ENCODE results near the gene CAPRIN2.

Gene CAPRIN2

DNA sequence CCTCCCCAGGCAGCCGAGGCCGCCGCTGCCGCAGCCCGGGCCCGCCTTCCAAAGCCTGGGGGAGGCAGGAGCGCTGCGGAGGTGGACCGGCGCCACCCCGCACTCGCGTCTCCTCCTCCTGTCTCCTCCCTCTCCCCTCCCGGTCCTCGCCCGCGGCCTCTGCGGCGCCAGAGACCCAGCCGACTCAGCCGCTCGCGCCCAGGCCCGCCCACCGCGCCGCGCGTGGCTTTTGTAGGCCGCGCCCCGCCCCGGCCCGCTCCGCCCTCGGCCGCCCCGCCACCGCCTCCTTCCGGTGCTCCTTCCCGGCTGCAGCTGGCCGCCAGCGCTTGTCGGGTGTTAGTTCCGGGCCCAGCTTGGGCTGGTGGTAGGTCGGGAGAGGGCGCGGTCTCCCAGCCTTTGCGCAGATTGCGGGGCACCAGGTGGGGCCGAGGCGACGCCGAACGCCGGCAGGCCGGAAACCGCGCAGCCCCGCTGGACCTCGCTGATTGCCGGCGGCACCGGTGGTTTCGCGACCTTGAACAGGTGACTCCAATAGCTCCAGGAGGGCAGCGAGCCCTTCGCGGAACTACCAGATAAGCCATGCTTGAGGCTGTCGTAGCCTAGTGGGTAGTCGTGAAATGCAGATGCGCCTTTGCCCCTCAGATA, at the start of gene CAPRIN2:
Gene CAPRIN2 (minus strand): TSS at position 202 of the 645 bp plus-strand sequence. CDS start 1,431 bp downstream, outside the sequence.
- peak; percentile 91 to 92 for DNase-seq (ENCODE audit: low read depth in 2 of 2)

DNA sequence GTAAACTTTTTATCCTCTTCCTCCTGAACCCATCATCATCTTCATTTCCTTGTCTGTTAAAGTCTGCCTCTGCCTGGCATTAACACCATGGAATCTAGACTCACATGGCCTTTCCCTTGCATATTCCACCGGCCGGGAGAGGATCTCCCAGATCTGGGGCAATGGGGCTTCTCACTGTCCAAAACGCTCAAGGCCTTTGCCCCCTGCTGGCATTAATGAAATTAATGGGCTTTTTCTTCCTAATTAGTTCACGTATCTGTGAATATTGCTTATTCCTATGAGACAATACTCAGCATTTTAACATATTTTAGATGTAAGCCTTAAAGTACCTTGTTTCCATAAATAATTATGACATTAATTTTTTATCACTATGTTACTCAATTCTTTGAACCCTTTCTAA, 42.9 kb upstream of the CAPRIN2 start:
- no peak for DNase-seq (ENCODE audit: low read depth in 2 of 2)

DNA sequence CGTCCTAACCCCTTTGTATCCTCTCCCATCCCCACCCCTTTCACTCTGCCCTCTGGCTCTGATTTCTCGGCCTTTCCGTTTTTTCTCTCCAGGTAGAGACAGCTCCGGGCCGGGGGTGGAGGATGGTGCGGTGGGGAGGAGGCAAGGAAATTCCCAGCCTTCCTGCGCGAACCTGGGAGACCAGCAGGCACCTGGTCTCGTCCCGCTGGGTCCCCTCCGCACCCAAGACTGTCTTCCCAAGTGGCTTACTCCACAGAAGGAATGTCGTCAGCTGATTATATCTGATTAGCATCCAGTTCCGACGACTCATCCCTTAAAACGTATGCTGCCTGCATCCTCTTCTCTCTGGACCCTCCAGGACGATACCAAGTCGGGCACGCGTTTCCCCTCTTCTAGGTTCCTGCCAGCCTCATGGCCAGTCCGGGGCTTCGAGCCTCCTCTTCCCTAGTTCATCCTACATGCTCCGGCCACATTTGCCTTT, 42.2 kb upstream of the CAPRIN2 start:
- DNase-seq (ENCODE audit: low read depth in 2 of 2) = no peak

DNA sequence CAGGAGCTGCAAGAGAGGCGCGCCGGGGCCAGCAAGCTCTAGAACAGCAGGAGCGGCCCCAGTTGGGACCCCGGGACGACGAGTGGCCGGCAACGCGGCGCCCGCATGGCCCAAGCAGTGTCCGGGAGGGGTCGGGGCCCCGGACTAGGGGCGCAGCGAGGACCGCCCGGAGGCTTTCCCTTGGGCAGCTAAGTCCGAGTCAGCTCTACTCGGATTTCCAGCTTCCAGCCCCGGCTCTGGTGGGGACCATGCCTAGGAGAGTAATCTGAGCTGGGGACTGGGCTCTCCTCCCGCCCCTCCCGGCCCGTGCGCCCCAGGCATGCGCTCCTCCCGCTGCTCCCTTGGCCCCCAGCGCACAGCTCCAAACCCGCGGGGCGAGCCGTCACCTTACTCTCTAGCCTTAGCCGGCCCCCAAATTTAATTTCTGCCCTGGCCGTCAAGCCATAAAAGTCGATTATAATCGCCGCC, 41.6 kb upstream of the CAPRIN2 start:
- no peak for DNase-seq (ENCODE audit: low read depth in 2 of 2)

DNA sequence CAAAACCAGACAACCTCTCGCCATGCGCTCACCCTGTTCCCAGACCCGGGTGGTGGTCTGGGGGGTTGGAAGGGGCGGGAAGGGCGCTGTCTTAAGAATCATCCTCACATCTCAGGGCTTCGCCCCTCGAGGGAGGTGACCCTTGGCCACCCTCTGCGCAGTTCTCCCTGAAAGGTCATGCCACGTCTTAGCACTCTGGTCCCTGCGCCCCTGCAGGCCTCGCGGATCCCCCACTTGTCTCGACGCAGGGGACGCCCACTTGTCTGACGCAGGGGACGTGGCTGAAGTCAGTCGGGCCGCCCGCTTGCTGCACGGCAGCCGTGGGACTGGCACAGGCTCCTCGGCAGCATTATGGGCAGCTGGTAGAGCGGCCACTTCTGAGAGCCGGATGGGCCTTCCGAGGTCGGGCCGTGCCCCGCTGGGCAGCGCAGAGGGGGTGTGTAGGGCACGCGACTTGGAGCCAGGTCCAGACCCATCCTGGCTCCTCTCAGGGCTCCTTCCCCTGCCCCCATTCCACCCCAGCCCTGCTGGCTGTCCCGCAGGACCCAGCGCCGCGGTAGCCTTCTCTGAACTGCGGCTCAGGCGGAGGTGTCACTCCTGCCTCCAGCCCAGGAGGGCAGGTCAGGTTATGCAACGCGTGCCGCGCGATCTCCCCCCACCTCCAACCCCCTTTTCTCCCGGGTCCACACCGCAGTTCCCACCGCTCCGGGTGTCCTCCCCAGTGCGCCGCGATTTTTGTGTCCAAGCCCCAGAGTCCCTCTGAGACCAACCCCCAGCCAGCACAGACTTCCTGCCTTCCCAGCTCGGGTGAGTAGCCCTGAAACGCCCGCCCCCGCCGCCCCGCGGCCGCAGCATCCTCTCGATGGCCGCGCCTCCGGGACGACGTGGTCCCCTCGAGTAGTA, 40.9 kb upstream of the CAPRIN2 start:
- peak; percentile 65 to 78 for DNase-seq (ENCODE audit: low read depth in 2 of 2)

GRCh38 chr12:30794591-30795409, 40.0 kb upstream of the CAPRIN2 start:
- DNase-seq (ENCODE audit: low read depth in 2 of 2) = peak; percentile 8 to 39

- no peak for DNase-seq (ENCODE audit: low read depth in 2 of 2)
Measured at GRCh38 chr12:30794020-30794419, 39.3 kb upstream of the CAPRIN2 start.

DNA sequence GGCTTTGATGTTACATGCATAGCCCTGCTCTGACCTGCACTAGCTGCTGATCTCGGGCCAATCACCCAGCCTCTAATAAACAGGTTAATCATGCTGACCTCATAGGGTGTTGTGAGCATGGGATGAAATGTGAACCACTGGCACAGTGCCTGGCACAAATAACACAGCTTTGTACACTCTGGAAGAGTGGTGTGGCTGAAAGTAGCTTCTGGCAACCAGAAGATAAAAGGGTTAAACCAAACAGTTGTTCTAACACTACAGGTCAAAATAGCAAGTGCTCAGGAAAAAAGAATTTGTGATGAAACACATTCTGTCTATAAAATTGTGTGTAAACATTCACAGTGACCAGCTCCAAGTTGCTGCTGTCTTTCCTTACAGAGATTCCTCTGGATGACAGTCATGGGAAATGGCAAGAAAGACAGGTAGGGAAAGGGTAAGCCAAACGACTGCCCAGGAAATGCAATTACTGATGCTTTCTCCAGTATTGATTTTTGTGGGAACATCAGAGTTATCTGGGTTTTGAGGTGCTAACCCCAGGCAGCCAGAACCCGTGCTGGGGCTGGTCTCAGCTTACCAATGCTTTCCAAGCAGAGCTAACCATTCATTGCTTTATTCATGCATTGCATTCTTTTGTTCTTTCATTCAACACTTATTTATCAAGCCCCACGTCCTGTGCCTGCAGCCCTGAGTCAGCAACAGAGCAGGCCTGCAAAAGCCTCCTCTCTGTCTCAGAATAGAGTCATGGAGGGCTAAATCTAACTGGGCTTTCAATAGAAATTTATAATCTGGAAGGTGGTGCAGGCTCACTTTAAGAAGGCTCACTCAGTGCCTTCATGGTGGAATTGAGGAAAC, 38.1 kb upstream of the CAPRIN2 start:
- no peak for DNase-seq (ENCODE audit: low read depth in 2 of 2)

DNA sequence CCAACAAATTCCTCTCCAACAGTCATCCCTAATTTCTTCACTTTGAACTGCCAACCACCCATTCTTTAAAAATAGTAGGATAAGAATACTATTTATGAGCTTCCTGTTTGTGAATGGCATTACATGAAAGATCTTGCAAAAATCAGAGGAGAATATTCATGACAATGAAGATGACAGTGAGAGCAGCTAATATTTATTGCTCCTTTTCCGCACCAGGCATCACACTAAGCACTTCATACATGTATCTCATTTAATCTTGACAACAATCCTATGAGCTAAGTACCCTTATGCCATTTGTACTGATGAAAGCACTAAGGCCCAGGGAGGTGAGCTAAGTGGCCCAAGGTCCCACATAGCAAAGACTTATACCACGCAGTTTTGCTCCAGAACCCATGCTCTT, 37.3 kb upstream of the CAPRIN2 start:
- DNase-seq (ENCODE audit: low read depth in 2 of 2) = no peak

- no peak for DNase-seq (ENCODE audit: low read depth in 2 of 2)
Measured at GRCh38 chr12:30788754-30789153, 34.0 kb upstream of the CAPRIN2 start.

- no peak for DNase-seq (ENCODE audit: low read depth in 2 of 2)
Measured at GRCh38 chr12:30785630-30786029, 30.9 kb upstream of the CAPRIN2 start.

DNA sequence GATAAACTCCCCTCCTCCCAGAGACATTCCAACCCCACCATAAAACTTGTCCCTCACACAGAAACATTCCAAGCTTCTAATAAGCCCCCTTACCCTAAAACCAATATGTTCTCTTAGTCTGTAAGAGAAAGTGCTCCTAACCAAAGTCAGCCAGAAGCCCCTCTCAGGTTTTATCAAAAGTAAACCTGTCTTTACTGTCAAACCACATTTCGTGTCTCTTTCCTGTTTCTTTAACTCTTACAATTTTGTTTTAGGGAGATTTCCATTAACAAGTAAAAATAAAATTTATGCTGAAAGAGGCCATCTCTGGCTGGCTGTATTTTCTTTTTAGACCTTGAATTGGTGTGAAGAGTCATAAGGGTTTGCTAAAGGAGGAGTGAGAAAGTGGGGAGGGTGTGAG, 29.8 kb upstream of the CAPRIN2 start:
- DNase-seq (ENCODE audit: low read depth in 2 of 2) = no peak

DNA sequence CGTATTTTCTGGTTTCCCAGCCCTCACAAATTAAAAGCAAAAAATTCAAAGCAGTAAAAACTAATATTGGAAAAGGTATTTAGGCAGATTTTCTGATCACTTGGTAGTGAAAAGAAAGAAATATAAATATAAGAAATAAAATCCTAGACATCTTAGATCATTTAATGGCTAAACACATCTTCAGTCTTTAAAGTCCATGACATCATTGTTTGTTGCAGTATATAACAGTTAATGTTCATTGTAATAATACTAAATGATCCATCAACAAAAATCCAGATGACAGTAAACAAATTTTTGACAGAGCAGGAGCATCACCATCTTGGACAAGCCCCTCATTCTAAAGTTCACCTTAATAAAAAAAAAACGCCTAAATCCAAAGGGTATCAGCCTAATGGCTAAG, 29.2 kb upstream of the CAPRIN2 start:
- no peak for DNase-seq (ENCODE audit: low read depth in 2 of 2)

DNA sequence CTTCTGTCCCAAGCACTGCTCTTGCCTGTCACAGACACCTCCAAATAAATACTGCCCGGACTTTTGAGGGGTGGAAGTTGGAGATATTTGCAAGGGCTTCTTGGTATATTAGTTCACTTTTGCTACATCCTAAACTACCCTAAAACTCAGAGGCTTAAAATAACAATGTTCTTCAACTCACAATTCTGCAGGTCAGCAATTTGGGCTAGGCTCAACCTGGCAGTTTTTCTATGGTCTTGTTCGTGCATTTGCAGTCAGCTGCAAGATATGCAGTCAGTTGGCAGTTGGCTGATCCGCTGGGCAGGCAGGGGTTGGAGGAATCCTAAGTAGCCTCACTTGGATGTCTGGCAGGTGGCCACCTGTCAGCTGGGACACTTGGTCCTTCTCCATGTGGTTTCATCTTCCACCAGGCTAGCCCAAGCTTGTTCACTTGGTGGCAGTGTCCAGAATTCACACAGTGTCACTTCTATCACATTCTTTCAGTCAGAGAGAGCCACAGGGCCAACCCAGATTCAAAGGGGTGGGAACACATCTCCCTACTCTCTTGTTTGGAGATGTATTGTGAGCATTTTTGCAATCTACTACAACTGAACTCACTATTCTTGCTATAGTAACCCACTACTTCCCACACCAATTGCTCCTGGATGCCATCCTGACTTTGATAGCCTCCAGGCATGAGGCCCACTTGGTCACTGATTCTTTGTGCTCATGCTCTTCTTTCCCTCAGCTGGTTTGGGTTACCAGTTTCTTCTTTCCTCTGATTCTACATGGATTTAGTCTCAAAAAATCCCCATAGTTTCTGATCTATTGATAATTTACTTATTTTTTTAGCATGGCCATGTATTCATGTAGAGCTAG, 27.8 kb upstream of the CAPRIN2 start:
- no peak for DNase-seq (ENCODE audit: low read depth in 2 of 2)

GRCh38 chr12:30779578-30779977, 24.8 kb upstream of the CAPRIN2 start:
- no peak for DNase-seq (ENCODE audit: low read depth in 2 of 2)

DNA sequence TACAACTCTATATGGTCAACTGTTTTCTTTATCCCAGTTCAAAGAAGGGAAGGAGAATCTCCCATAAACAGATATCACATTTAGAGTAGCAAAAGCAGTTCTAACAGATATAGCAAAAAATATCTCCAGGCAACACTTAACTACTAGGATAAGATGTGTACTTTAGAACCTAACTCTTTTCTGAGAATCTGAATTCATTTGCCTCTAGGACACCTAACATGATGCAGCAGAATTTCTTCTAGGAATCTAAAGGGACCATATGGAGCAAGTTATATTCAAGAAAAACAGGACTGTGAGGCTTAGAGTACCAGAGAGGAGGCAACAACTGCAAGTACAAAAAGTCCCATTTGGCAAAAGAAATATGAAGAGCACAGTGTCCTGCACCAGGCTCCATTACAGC, 24.4 kb upstream of the CAPRIN2 start:
- DNase-seq (ENCODE audit: low read depth in 2 of 2) = no peak

GRCh38 chr12:30774599-30774998, 19.8 kb upstream of the CAPRIN2 start:
- no peak for DNase-seq (ENCODE audit: low read depth in 2 of 2)

- DNase-seq (ENCODE audit: low read depth in 2 of 2) = no peak
Measured at GRCh38 chr12:30769802-30770201, 15.1 kb upstream of the CAPRIN2 start.

GRCh38 chr12:30764251-30764650, 9.5 kb upstream of the CAPRIN2 start:
- no peak for DNase-seq (ENCODE audit: low read depth in 2 of 2)

DNA sequence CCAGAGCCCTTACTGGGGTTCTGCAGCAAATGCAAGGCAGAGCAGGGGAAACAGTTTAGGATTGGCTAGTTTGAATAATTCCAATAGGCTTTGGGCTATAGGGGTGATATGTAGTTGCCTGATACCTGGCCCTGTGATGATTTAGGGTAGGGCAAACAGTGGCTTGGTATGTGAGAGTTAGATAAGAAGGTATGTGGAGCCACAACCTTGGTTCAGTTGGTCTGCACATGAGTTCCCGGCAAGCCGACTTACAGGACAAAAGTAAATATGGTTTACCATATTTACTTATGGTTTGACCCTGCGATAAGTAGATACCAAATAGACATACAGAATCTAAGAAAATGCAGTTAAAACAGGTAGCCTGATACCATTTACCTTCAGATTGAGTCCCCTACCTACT, 8.3 kb upstream of the CAPRIN2 start:
- DNase-seq (ENCODE audit: low read depth in 2 of 2) = no peak
